ENCODE data around the gene KCTD11.

Gene KCTD11

DNA sequence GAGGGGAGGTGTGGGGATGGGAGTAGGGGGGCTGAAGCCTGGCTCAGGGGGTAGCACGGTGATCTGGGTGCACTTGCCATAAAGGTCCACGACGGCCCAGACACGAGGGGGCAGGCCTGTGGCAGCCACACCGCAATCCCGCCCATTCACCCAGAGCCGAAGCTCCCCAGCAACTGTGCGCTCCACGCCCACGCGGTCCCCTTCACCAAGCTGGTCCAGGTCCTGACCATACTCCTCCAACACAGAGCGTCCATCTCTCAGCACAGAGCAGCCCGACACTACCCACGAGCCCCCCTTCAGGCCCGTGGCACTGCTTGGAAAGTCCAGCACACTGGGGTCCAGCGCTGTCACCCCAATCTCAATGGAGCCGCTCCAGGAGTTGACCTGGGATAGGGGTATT, 24.5 kb upstream of the KCTD11 start:
- no peak for TF ChIP-seq CTCF (IDR thresholded peaks at IDR 0.05)
- Histone ChIP-seq H3K4me1 (peaks cover 9% of the 10 kb centered on the region), H3K79me2 (peaks cover 7% of the 10 kb centered on the region), H3K4me2 (ENCODE audit: low read length) (no peak overlapping the region), H3K27ac (no peak overlapping the region), H2AFZ (no peak overlapping the region), H3K9ac (no peak overlapping the region), H3K9me3 (ENCODE audit: control insufficient read depth, low read length) (no peaks in the 10 kb centered on the region), H3K4me3 (ENCODE audit: low read depth, low read length) (no peak overlapping the region), H3K27me3 (ENCODE audit: control insufficient read depth, insufficient read depth, low read length) (no peaks in the 10 kb centered on the region), H3K36me3 (ENCODE audit: control insufficient read depth, insufficient read depth, low read length) (no peaks in the 10 kb centered on the region)

DNA sequence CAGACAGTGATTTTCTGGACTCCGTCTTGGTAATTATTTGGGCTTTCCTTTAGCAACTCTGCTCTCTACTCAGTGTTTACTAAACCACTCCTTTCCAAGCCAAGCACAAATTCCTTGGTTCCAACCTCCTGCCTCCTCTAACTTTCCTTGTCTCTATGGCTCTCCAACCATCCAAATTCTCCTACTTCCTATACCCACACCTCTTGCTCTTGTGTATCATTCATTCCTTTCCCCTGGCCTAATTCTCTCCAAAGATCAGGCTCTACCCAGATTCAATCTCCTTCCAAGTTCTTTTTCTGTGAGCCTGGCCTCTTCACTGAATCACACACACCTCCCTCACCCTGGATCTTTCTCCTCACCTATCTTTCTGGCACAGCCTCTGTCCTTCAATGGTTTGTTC, 24.0 kb upstream of the KCTD11 start:
- Histone ChIP-seq H3K9ac (no peak overlapping the region), H3K4me1 (peaks cover 9% of the 10 kb centered on the region), H3K27ac (peak overlapping the region; percentile 94), H3K79me2 (peaks cover 7% of the 10 kb centered on the region), H3K4me2 (ENCODE audit: low read length) (peak overlapping the region; percentile 97), H2AFZ (no peak overlapping the region), H3K27me3 (ENCODE audit: control insufficient read depth, insufficient read depth, low read length) (no peaks in the 10 kb centered on the region), H3K4me3 (ENCODE audit: low read depth, low read length) (peak overlapping the region; percentile 95), H3K36me3 (ENCODE audit: control insufficient read depth, insufficient read depth, low read length) (no peaks in the 10 kb centered on the region), H3K9me3 (ENCODE audit: control insufficient read depth, low read length) (no peaks in the 10 kb centered on the region)
- no peak for TF ChIP-seq CTCF (IDR thresholded peaks at IDR 0.05)

DNA sequence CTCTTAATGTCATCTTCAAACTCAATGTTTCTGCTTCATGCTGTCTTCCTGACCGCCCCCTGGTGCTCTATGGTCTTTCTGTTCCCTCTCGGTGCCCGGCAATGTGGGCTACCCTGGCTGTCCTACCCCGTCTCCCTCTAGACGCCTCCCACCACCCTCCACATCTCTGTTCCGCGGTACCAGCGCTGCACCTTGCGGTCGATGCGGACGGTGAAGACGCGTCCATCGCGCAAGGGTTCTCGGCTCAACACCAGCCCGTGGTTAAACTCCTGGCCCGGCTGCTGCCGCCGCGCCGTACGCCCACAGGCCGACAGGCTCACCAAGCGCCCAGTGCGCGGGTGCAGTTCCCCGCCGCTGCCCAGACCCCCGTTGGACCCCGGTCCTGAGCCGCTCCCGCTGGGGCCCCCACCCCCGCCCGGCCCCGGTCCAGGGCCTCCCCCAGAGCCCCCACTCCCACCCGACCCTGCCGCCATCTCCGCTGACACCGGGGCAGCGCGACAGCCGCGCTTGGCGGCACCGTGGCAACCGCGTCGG, 23.1 kb upstream of the KCTD11 start, which contains the start of gene NEURL4:
Gene NEURL4, minus strand, starts transcription at position 496 of the 534 bp plus-strand sequence. Its CDS starts 23 bp downstream, at position 473.
- peak within 1 kb of the TSS; percentile 97 for H3K4me2 ChIP-seq (ENCODE audit: low read length)
- H3K36me3 ChIP-seq (ENCODE audit: control insufficient read depth, insufficient read depth, low read length): no peaks in the 10 kb centered on the region
- H3K4me1 ChIP-seq: peaks cover 9% of the 10 kb centered on the region
- peak within 1 kb of the TSS; percentile 8 for H3K9ac ChIP-seq
- peak within 1 kb of the TSS; percentile 95 for H3K4me3 ChIP-seq (ENCODE audit: low read depth, low read length)
- H3K9me3 ChIP-seq (ENCODE audit: control insufficient read depth, low read length): no peaks in the 10 kb centered on the region
- H3K79me2 ChIP-seq: peaks cover 2% of the 10 kb centered on the region
- peak within 1 kb of the TSS; percentile 94 for H3K27ac ChIP-seq
- H2AFZ ChIP-seq: peak within 1 kb of the TSS; percentile 81
- H3K27me3 ChIP-seq (ENCODE audit: control insufficient read depth, insufficient read depth, low read length): no peaks in the 10 kb centered on the region
- TF ChIP-seq CTCF (IDR thresholded peaks at IDR 0.05): no peak

DNA sequence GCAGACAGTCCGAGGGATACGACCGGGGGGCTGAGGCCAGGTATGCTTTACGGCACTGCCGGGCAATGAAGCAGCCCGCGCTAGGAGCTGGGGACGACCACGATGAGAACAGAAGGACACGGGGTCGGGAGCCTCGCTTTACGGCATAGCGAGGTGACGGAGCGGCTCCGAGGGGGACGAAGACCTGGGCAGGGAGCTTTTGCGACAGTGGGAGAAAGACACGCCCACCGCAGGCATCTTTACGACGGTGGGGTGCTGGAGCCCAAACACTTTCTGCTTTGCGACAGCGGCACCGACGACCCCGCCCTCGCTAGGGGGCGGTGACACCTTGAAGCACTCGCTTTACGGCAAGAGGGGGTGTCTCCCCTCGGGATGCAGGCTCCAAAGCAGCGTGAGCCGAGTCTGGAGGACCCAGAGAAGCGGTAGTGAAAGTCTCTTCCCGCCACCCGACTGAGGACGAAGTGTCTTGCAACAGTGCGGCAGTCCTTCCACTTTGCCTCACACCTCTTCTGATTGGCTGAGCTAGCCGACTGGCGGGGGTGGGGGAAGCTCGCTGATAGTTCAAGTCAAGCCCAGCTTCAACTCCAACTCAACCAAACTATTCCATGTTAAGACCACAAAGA, 22.5 kb upstream of the KCTD11 start:
- H3K4me2 ChIP-seq (ENCODE audit: low read length): peak overlapping the region; percentile 96
- peaks cover 9% of the 10 kb centered on the region for H3K4me1 ChIP-seq
- H3K9me3 ChIP-seq (ENCODE audit: control insufficient read depth, low read length): no peaks in the 10 kb centered on the region
- no peaks in the 10 kb centered on the region for H3K36me3 ChIP-seq (ENCODE audit: control insufficient read depth, insufficient read depth, low read length)
- TF ChIP-seq CTCF (IDR thresholded peaks at IDR 0.05): peak; percentile 8
- H2AFZ ChIP-seq: peak overlapping the region; percentile 81
- H3K27ac ChIP-seq: peak overlapping the region; percentile 94
- H3K9ac ChIP-seq: no peak overlapping the region
- H3K4me3 ChIP-seq (ENCODE audit: low read depth, low read length): peak overlapping the region; percentile 95
- peaks cover 2% of the 10 kb centered on the region for H3K79me2 ChIP-seq
- H3K27me3 ChIP-seq (ENCODE audit: control insufficient read depth, insufficient read depth, low read length): no peaks in the 10 kb centered on the region

All from parathyroid adenoma (tissue), 2 donors.